Measurements from ENCODE around the gene ETFBKMT. TPM values are rescaled to one million over a fixed set of nuclear protein-coding genes. Genes with fewer than 3 reads are reported as not detected.
A peak's percentile ranks its signal among the peaks of the same experiment; 100 is the strongest.
"Not testable (repeated sequence)": the region's sequence is repeated elsewhere in the genome, so short reads cannot be mapped to it uniquely, and the experiment has no call there.

Gene ETFBKMT
- total and polyA plus RNA-seq, 2 donors (not counting 1 experiment from before 2014, with no cell fraction given), result 2.8 to 6.1 TPM

GRCh38 chr12:31712877-31713276 lies 53.4 kb downstream of the ETFBKMT start:
- Histone ChIP-seq H3K27ac (ENCODE audit: insufficient read depth, low read length) (no peak overlapping the region), H3K4me3 (replicated peaks in 1 of 4; ENCODE audit: control extremely low read depth in 1 of 4, insufficient read depth in 1 of 4, low read depth in 3 of 4, low read length in 4 of 4) (no peak overlapping the region), H3K4me1 (ENCODE audit: control insufficient read depth, extremely low read depth, insufficient read depth, low read length) (no peaks in the 10 kb centered on the region), H3K79me2 (ENCODE audit: control insufficient read depth, insufficient read depth, low read length) (no peaks in the 10 kb centered on the region), H4K20me1 (ENCODE audit: control insufficient read depth, extremely low read depth, insufficient read depth, low read length) (no peaks in the 10 kb centered on the region), H3K9me3 (ENCODE audit: control insufficient read depth, insufficient read depth, low read depth, low read length) (no peaks in the 10 kb centered on the region), H2AFZ (ENCODE audit: low read length) (no peak overlapping the region), H3K36me3 (ENCODE audit: control insufficient read depth, insufficient read depth, low read length) (no peaks in the 10 kb centered on the region), H3K4me2 (ENCODE audit: extremely low read depth, insufficient read depth, low read length) (no peak overlapping the region), H3K9ac (ENCODE audit: insufficient read depth, low read length) (no peak overlapping the region), H3K27me3 (ENCODE audit: control insufficient read depth, insufficient read depth, low read length) (no peaks in the 10 kb centered on the region)
- no peak for DNase-seq (ENCODE audit: low read depth in 2 of 2)
- no peak for TF ChIP-seq EZH2 (IDR thresholded peaks at IDR 0.05; ENCODE audit: low read length, missing control alignments)
- no peak for TF ChIP-seq CTCF (conservative IDR thresholded peaks at IDR 0.05 in 1 of 2, IDR thresholded peaks at IDR 0.05 in 1 of 2; ENCODE audit: low read depth in 1 of 2, low read length in 2 of 2)

- H3K27ac ChIP-seq (ENCODE audit: insufficient read depth, low read length), result no peak overlapping the region
- no peaks in the 10 kb centered on the region for H3K9me3 ChIP-seq (ENCODE audit: control insufficient read depth, insufficient read depth, low read depth, low read length)
- H3K36me3 ChIP-seq (ENCODE audit: control insufficient read depth, insufficient read depth, low read length), result no peaks in the 10 kb centered on the region
- H3K4me3 ChIP-seq (replicated peaks in 1 of 4; ENCODE audit: control extremely low read depth in 1 of 4, insufficient read depth in 1 of 4, low read depth in 3 of 4, low read length in 4 of 4), result no peak overlapping the region
- no peaks in the 10 kb centered on the region for H4K20me1 ChIP-seq (ENCODE audit: control insufficient read depth, extremely low read depth, insufficient read depth, low read length)
- no peak for DNase-seq (ENCODE audit: low read depth in 2 of 2)
- no peaks in the 10 kb centered on the region for H3K27me3 ChIP-seq (ENCODE audit: control insufficient read depth, insufficient read depth, low read length)
- H3K79me2 ChIP-seq (ENCODE audit: control insufficient read depth, insufficient read depth, low read length), result no peaks in the 10 kb centered on the region
- no peak overlapping the region for H3K9ac ChIP-seq (ENCODE audit: insufficient read depth, low read length)
- H3K4me2 ChIP-seq (ENCODE audit: extremely low read depth, insufficient read depth, low read length), result no peak overlapping the region
- no peak overlapping the region for H2AFZ ChIP-seq (ENCODE audit: low read length)
- TF ChIP-seq EZH2 (IDR thresholded peaks at IDR 0.05; ENCODE audit: low read length, missing control alignments) (no peak), CTCF (conservative IDR thresholded peaks at IDR 0.05 in 1 of 2, IDR thresholded peaks at IDR 0.05 in 1 of 2; ENCODE audit: low read depth in 1 of 2, low read length in 2 of 2) (no peak)
- no peaks in the 10 kb centered on the region for H3K4me1 ChIP-seq (ENCODE audit: control insufficient read depth, extremely low read depth, insufficient read depth, low read length)
These were observed 55.2 kb downstream of the ETFBKMT start for GRCh38 chr12:31714406-31715271.

GRCh38 chr12:31715283-31715825 lies 55.9 kb downstream of the ETFBKMT start:
- H3K9ac ChIP-seq (ENCODE audit: insufficient read depth, low read length), result no peak overlapping the region
- no peaks in the 10 kb centered on the region for H3K36me3 ChIP-seq (ENCODE audit: control insufficient read depth, insufficient read depth, low read length)
- H3K27ac ChIP-seq (ENCODE audit: insufficient read depth, low read length), result no peak overlapping the region
- peak; percentile 2 to 62 for DNase-seq (ENCODE audit: low read depth in 2 of 2)
- no peaks in the 10 kb centered on the region for H3K27me3 ChIP-seq (ENCODE audit: control insufficient read depth, insufficient read depth, low read length)
- no peaks in the 10 kb centered on the region for H3K9me3 ChIP-seq (ENCODE audit: control insufficient read depth, insufficient read depth, low read depth, low read length)
- H3K4me2 ChIP-seq (ENCODE audit: extremely low read depth, insufficient read depth, low read length), result no peak overlapping the region
- H3K79me2 ChIP-seq (ENCODE audit: control insufficient read depth, insufficient read depth, low read length), result no peaks in the 10 kb centered on the region
- H4K20me1 ChIP-seq (ENCODE audit: control insufficient read depth, extremely low read depth, insufficient read depth, low read length), result no peaks in the 10 kb centered on the region
- no peak overlapping the region for H3K4me3 ChIP-seq (replicated peaks in 1 of 4; ENCODE audit: control extremely low read depth in 1 of 4, insufficient read depth in 1 of 4, low read depth in 3 of 4, low read length in 4 of 4)
- no peaks in the 10 kb centered on the region for H3K4me1 ChIP-seq (ENCODE audit: control insufficient read depth, extremely low read depth, insufficient read depth, low read length)
- no peak overlapping the region for H2AFZ ChIP-seq (ENCODE audit: low read length)
- TF ChIP-seq EZH2 (IDR thresholded peaks at IDR 0.05; ENCODE audit: low read length, missing control alignments), result no peak
- no peak for TF ChIP-seq CTCF (conservative IDR thresholded peaks at IDR 0.05 in 1 of 2, IDR thresholded peaks at IDR 0.05 in 1 of 2; ENCODE audit: low read depth in 1 of 2, low read length in 2 of 2)

- not testable (repeated sequence) for H3K27me3 ChIP-seq (ENCODE audit: control insufficient read depth, insufficient read depth, low read length); H2AFZ ChIP-seq (ENCODE audit: low read length); H3K36me3 ChIP-seq (ENCODE audit: control insufficient read depth, insufficient read depth, low read length); H4K20me1 ChIP-seq (ENCODE audit: control insufficient read depth, extremely low read depth, insufficient read depth, low read length); H3K4me3 ChIP-seq (replicated peaks in 1 of 4; ENCODE audit: control extremely low read depth in 1 of 4, insufficient read depth in 1 of 4, low read depth in 3 of 4, low read length in 4 of 4); H3K9me3 ChIP-seq (ENCODE audit: control insufficient read depth, insufficient read depth, low read depth, low read length); H3K4me1 ChIP-seq (ENCODE audit: control insufficient read depth, extremely low read depth, insufficient read depth, low read length); H3K4me2 ChIP-seq (ENCODE audit: extremely low read depth, insufficient read depth, low read length); H3K27ac ChIP-seq (ENCODE audit: insufficient read depth, low read length); H3K9ac ChIP-seq (ENCODE audit: insufficient read depth, low read length); H3K79me2 ChIP-seq (ENCODE audit: control insufficient read depth, insufficient read depth, low read length); DNase-seq (ENCODE audit: low read depth in 2 of 2)
These were observed 57.5 kb downstream of the ETFBKMT start for GRCh38 chr12:31716998-31717397.

Measured in fibroblast of lung (primary cell).